CD4-positive, alpha-beta T cell (primary cell): Measurements from ENCODE around the gene AMBRA1. TPM values are rescaled to one million over a fixed set of nuclear protein-coding genes. Genes with fewer than 3 reads are reported as not detected.

Source experiments
- ATAC-seq: fragments of 200-7000 bp; cut with Tn5 transposase; one replicate; pipeline ENCODE4 v1.10.0; 2022; ENCODE audit warnings: mild to moderate bottlenecking; ENCODE audit not compliant: poor library complexity
- CTCF ChIA-PET: fragments of 350-600 bp; sonication (Branson Sonifier 250); formaldehyde crosslinking; loops from one replicate; lab custom pipeline; 2021; ENCODE audit warnings: antibody characterized with exemption, inconsistent platforms; lab: Charles Lee
- POLR2A ChIA-PET: fragments of 350-600 bp; sonication (Branson Sonifier 250); formaldehyde crosslinking; loops from one replicate; lab custom pipeline; 2021; ENCODE audit warnings: antibody characterized with exemption, inconsistent platforms; lab: Charles Lee
- DNase-seq, 14 experiments: peaks; one replicate each; pipeline ENCODE4 v3.0.0-alpha.2; 2013 to 2020; ENCODE audit warnings: mixed read lengths in 2 of 14
- H3K27ac ChIP-seq, 2 donors: one replicate each; pipeline versions ENCODE4 v1.5.1 to v1.7.0; 2013; ENCODE audit warnings: low read length in 2 of 2, low read depth in 1 of 2, mild to moderate bottlenecking in 1 of 2
- H3K27me3 ChIP-seq, 2 experiments: 1 replicate in 1 of 2; 2 replicates in 1 of 2; pipeline versions ENCODE4 v1.6.1 to v1.7.0; 2013; ENCODE audit warnings: low read length in 2 of 2, control low read depth in 1 of 2, mild to moderate bottlenecking in 1 of 2, moderate library complexity in 1 of 2; ENCODE audit not compliant: insufficient read depth in 2 of 2, control insufficient read depth in 1 of 2
- H3K36me3 ChIP-seq: one replicate; pipeline ENCODE4 v1.6.1; 2013; ENCODE audit warnings: low read length, control low read depth; ENCODE audit not compliant: insufficient read depth
- H3K4me1 ChIP-seq: one replicate; pipeline ENCODE4 v1.6.1; 2013; ENCODE audit warnings: low read length, control low read depth; ENCODE audit not compliant: insufficient read depth
- H3K4me3 ChIP-seq: one replicate; pipeline ENCODE4 v1.5.1; 2013; ENCODE audit warnings: mild to moderate bottlenecking, low read length, moderate library complexity
- H3K9me3 ChIP-seq, 2 experiments: 1 replicate in 1 of 2; 2 replicates in 1 of 2; pipeline versions ENCODE4 v1.6.1 to v1.7.0; 2013; ENCODE audit warnings: low read length in 2 of 2, mild to moderate bottlenecking in 2 of 2, control low read depth in 1 of 2, moderate library complexity in 1 of 2; ENCODE audit not compliant: control insufficient read depth in 1 of 2, insufficient read depth in 1 of 2
- H3K27ac Mint-ChIP-seq: one replicate; pipeline ENCODE4 v1.8.0; 2020; ENCODE audit warnings: mixed read lengths
- H3K27me3 Mint-ChIP-seq: one replicate; pipeline ENCODE4 v1.8.0; 2021; ENCODE audit warnings: mixed read lengths
- H3K36me3 Mint-ChIP-seq: one replicate; pipeline ENCODE4 v1.8.0; 2021; ENCODE audit warnings: low read depth, mixed read lengths
- H3K4me1 Mint-ChIP-seq: one replicate; pipeline ENCODE4 v1.8.0; 2021; ENCODE audit warnings: low read depth, mixed read lengths
- H3K4me3 Mint-ChIP-seq: one replicate; pipeline ENCODE4 v1.8.0; 2020; ENCODE audit warnings: mild to moderate bottlenecking, mixed read lengths
- H3K9me3 Mint-ChIP-seq: one replicate; pipeline ENCODE4 v1.8.0; 2020; ENCODE audit warnings: mixed read lengths
- CTCF ChIP-seq: fragments of 200-600 bp; IDR thresholded peaks from one replicate; pipeline ENCODE4 v1.8.0; 2022; ENCODE audit warnings: antibody characterized with exemption, mild to moderate bottlenecking
- intact Hi-C, 2 experiments: fragments of 100-400 bp; cut with DNase I in 1 of 2; cut with micrococcal nuclease in 1 of 2; formaldehyde crosslinking; loops; one replicate each; pipeline versions ENCODE4 v1.15.1 to v1.9.0; 2023 to 2025; cut with DNase I, micrococcal nuclease
- total RNA-seq, 174 experiments: library from RNA in 2 of 174; stranded (reverse) in 2 of 174; gene quantifications; one replicate each; pipeline ENCODE4 v1.2.3 and lab custom pipeline; 2021 to 2026

The AMBRA1 gene
- total RNA-seq, 2 experiments from 2014 or later: 29.4 to 31.9 TPM

GRCh38 chr11:46534711-46535110, 59.1 kb downstream of the AMBRA1 start:
- Mint-ChIP-seq H3K4me1 (peaks cover 45% of the 10 kb centered on the region), H3K9me3 (no peaks in the 10 kb centered on the region), H3K36me3 (peaks cover 9% of the 10 kb centered on the region), H3K4me3 (no peak overlapping the region), H3K27me3 (no peaks in the 10 kb centered on the region), H3K27ac (no peak overlapping the region)
- DNase-seq (no peak), ATAC-seq (no peak)
- no peak overlapping the region for H3K4me3 ChIP-seq
- H3K27ac ChIP-seq: no peak overlapping the region
- ChIA-PET CTCF (interaction anchor here (1.7 kb wide), 1 partner anchor 44 kb away, joined by 4 read pairs; no protein-coding TSS in a partner anchor), POLR2A (no interaction called here)
- H3K4me1 ChIP-seq: peaks cover 7% of the 10 kb centered on the region
- intact Hi-C loops: loop anchor here (5.0 to 10.0 kb wide), 5 partner anchors 142 to 567 kb away; partner anchors contain the start of genes CHRM4 (in 1 of the 2) and DGKZ (in 1 of the 2)
- no peaks in the 10 kb centered on the region for H3K9me3 ChIP-seq
- TF ChIP-seq CTCF: no peak
- no peaks in the 10 kb centered on the region for H3K36me3 ChIP-seq
- H3K27me3 ChIP-seq: no peaks in the 10 kb centered on the region

- intact Hi-C loops: loop anchor here in 1 of 2 experiments (10.0 kb wide), 1 partner anchor 189 kb away; the partner anchor contains the start of gene DGKZ
- Histone ChIP-seq H3K27ac (no peak overlapping the region), H3K4me1 (peaks cover 13% of the 10 kb centered on the region), H3K9me3 (no peaks in the 10 kb centered on the region), H3K36me3 (no peaks in the 10 kb centered on the region), H3K27me3 (no peaks in the 10 kb centered on the region), H3K4me3 (no peak overlapping the region)
- H3K36me3 Mint-ChIP-seq: peaks cover 10% of the 10 kb centered on the region
- no peak for DNase-seq
- no peak for TF ChIP-seq CTCF
- H3K27ac Mint-ChIP-seq: no peak overlapping the region
- no peaks in the 10 kb centered on the region for H3K27me3 Mint-ChIP-seq
- ChIA-PET CTCF (interaction anchor here (1.7 kb wide), 1 partner anchor 43 kb away, joined by 4 read pairs; no protein-coding TSS in a partner anchor), POLR2A (no interaction called here)
- no peaks in the 10 kb centered on the region for H3K9me3 Mint-ChIP-seq
- H3K4me3 Mint-ChIP-seq: no peak overlapping the region
- ATAC-seq: no peak
- H3K4me1 Mint-ChIP-seq: peaks cover 57% of the 10 kb centered on the region
Measured at GRCh38 chr11:46533396-46534100, 60.3 kb downstream of the AMBRA1 start.

- TF ChIP-seq CTCF: no peak
- Histone ChIP-seq H3K27me3 (no peaks in the 10 kb centered on the region), H3K36me3 (no peaks in the 10 kb centered on the region), H3K4me3 (no peak overlapping the region), H3K4me1 (peaks cover 10% of the 10 kb centered on the region), H3K9me3 (no peaks in the 10 kb centered on the region), H3K27ac (no peak overlapping the region)
- POLR2A ChIA-PET: interaction anchor here (0.6 to 1.4 kb wide), 2 partner anchors 11 to 88 kb away, joined by 3 read pairs; no protein-coding TSS in a partner anchor
- ATAC-seq (no peak), DNase-seq (no peak)
- H3K9me3 Mint-ChIP-seq: no peaks in the 10 kb centered on the region
- H3K4me3 Mint-ChIP-seq: no peak overlapping the region
- no peak overlapping the region for H3K27ac Mint-ChIP-seq
- H3K36me3 Mint-ChIP-seq: peaks cover 24% of the 10 kb centered on the region
- CTCF ChIA-PET: interaction anchor here (0.6 to 1.6 kb wide), 19 partner anchors 9 to 1113 kb away, joined by 3 to 10 read pairs (median 4); partner anchors contain the start of genes ATG13 and HARBI1
- no peaks in the 10 kb centered on the region for H3K27me3 Mint-ChIP-seq
- intact Hi-C loops: loop anchor here (2.0 to 10.0 kb wide), 2 partner anchors 185 to 291 kb away; partner anchors contain the start of gene DGKZ (in 1 of the 2)
- H3K4me1 Mint-ChIP-seq: peaks cover 37% of the 10 kb centered on the region
Measured at GRCh38 chr11:46529928-46530574, 63.8 kb downstream of the AMBRA1 start.
